HG03558 (cell line): Measurements from ENCODE around the gene CAPN15.
"Not testable (repeated sequence)": the region's sequence is repeated elsewhere in the genome, so short reads cannot be mapped to it uniquely, and the experiment has no call there.

Experiments
- ATAC-seq: cut with Tn5 transposase; IDR thresholded peaks from one replicate; pipeline ENCODE4 v1.9.1; 2021; ENCODE audit warnings: moderate number of reproducible peaks; ENCODE audit not compliant: unreplicated experiment; ENCODE audit errors: extremely low read depth

CAPN15 gene

DNA sequence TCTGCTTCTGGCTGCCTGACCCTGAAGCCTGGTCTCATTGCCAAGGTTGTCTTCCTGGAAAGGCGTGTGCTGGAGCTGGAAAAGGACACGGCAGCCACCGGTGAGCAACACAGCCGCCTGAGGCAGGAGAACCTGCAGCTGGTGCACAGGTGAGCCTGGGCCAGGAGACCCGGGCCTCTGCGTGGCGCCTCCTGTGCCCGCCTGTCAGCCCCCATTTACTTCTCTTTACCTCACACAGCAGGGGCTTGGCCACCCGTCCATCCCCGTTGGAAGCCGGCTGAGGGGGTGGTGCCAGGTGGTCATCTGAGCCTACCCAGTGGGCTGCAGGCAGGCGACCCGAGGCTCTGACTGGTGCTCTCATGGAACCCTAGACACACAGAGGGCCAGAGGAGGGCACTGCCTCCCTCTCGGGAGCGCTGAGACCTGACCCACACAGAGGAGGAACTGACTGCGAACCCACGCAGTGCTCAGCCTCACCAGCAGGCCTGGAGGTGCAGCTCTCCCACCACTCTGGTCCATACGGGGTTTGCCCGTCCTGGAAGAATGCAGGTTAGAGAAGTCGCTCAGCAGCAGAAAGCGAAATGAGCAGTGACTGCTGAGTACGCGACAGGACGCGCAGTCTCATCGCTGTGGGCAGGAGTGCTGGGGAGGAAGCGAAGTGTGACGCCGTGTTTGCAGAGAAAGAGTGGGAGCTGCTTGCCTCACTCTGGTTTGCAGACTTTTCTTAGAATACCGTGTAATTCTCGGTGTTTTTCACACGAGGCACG lies 21.9 kb upstream of the CAPN15 start:
- ATAC-seq: no peak

DNA sequence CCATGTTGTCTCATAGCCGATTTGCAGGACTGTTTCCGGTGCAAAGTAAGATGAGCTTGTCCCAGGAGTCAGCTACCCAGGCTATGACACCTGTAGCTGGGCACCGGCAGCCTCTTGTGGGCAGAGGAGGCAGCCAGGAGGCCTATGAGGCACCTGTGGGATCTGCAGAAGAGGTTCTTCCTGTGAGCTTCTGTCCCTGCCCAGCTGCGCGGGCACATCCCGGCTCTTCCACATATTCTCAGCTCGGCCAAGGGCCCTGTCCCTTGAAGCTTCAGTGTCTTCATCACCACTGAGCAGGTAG lies 21.3 kb upstream of the CAPN15 start:
- no peak for ATAC-seq

DNA sequence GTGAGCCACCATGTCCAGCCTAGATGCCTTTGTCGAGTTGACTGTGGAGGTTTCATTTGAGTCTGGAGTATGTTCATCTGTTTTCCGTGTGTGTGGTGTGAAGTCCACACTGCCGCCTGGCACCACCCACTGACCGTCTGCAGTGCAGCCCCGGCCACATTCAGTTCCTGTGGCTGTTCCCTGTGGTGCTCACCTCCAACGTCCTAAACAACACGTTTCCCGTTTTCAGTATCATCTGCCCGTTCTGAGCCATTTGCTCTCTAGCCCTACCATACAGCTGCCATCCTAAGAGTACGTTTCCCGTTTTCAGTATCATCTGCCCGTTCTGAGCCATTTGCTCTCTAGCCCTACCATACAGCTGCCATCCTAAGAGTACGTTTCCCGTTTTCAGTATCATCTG lies 20.0 kb upstream of the CAPN15 start:
- not testable (repeated sequence) for ATAC-seq

DNA sequence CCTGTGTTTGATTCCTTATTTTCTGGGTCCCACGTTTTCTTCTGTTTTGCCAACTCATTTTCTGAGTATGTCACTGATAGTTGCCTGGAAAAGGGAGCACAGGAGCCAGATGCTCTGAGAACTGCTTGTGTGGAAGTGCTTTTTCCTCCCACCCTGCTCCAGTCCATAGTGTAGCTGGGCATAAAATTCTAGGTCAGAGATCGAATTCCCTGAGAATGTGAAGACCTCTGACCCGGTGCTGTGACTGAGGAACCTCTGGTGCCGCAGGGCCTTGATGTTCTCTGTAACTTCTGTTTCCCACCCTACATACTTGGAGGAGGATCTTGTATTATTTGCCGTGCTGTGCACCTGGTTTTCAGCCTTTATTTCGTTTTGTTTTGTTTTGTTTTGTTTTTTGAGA lies 19.5 kb upstream of the CAPN15 start:
- no peak for ATAC-seq

DNA sequence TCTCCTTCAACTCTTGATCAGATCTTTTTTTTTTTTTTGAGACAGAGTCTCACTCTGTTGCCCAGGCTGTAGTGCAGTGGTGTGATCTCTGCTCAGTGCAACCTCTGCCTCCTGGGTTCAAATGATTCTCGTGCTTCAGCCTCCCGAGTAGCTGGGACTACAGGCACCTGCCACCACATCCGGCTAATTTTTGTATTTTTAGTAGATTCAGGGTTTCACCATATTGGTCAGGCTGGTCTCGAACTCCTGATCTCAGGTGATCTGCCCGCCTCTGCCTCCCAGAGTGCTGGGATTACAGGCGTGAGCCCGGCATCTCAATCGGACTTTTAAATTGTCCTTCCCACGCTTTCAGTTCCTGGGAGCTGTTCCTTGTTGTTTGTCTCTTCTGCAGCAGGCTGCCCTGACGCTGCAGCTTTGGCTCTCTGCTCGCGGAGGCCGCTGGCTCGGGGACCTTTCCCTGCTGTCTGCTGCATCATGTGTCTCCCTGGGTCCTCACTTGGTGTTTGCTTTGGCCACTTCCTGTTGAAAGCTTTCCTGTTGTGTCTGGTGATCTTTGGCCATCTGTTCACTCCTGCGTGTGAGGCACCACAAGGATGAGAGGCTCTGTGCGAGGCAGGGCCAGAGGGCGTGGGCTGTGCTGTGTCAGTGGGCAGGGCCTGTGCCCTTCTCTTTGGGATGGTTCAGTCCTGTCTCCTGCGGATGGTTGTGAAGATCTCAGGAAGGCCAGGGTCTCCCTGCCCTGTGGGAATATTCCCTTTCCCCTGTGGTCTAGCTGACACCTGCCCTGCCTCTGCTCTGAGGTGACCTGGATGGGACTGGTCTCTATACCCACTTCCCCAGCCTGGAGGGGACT lies 18.4 kb upstream of the CAPN15 start:
- no peak for ATAC-seq

GRCh38 chr16:510066-510825 lies 17.3 kb upstream of the CAPN15 start:
- no peak for ATAC-seq

DNA sequence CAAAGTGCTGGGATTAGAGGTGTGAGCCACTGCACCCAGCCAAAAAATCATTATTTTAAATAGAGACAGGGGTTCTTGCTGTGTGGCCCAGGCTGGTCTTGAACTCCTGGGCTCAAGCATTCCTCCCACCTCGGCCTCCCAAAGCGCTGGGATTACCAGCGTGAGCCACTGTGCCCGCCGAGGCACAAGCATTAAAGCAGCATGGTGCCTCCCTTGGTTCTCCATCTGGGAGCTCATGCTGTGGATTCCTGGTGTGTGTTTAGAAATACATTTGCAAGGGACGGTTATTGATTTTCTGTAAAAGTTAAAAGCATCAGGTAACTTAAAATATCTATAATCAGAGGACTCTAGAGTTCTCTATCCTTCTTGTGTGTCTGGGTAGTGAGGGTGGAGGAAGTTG lies 14.7 kb upstream of the CAPN15 start:
- no peak for ATAC-seq

- ATAC-seq: no peak
These were observed 13.6 kb upstream of the CAPN15 start for GRCh38 chr16:513950-514349.

DNA sequence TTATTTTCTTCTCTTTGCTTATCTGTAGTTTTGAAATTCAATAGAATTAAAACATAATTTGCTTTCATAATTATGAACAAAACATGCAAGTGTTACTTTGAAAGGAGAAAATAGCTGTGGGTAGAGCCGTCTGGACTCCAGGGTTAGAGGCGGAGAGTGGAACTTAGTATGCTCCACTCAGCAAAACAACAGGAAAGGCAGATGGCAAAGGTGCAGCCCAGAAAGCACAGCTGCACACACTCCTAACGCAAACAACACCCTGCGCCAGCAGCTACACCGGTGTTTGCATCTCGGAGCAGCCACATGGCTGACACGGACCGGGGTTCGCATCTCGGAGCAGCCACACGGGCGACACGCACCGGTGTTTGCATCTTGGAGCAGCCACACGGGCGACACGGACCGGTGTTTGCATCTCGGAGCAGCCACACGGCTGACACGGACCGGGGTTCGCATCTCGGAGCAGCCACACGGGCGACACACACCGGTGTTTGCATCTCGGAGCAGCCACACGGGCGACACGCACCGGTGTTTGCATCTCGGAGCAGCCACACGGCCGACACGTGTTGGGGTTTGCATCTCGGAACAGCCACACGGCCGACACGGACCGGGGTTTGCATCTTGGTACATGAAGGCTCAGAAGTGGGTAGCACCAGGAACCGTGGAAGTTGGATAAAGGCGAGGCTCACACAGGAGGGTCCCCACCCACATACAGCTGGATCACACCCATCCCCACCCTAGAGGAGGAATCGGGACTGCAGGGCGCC lies 12.2 kb upstream of the CAPN15 start:
- no peak for ATAC-seq

GRCh38 chr16:515939-516226 lies 11.6 kb upstream of the CAPN15 start:
- no peak for ATAC-seq

DNA sequence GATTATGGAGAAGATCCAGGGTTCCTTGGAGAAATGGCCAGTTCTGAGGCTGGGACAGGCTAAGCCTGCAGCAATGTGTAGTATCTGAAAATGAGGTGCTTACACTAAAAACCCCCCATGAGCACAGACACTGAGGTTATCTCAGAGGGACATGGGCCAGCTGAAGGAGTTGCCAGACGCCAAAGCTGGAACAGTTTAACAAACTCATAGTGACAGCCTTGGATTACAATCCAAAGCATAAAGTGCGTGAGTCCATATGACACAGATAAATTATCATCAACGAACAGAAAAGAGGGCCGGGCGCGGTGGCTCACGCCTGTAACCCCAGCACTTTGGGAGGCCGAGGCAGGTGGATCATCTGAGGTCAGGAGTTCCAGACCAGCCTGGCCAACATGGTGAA lies 11.2 kb upstream of the CAPN15 start:
- ATAC-seq: no peak

DNA sequence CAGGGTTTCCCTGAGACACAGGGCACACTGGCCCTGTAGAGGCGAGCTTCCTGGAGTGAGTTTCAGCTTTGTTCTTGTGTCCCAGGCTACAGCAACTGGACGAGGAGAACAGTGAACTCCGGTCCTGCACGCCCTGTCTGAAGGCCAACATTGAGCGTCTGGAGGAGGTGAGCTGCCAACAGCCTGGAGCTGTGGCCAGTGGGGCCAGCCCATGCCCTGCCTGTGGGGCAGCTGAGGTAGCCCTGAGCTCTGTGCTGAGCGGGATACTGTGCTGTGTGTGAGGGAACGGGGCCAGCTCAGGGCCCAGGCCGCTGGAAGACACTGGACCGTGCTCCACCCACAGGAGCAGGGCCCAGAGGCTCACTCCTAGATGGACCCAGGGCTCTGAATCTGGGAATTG lies 8.7 kb upstream of the CAPN15 start:
- ATAC-seq: no peak

DNA sequence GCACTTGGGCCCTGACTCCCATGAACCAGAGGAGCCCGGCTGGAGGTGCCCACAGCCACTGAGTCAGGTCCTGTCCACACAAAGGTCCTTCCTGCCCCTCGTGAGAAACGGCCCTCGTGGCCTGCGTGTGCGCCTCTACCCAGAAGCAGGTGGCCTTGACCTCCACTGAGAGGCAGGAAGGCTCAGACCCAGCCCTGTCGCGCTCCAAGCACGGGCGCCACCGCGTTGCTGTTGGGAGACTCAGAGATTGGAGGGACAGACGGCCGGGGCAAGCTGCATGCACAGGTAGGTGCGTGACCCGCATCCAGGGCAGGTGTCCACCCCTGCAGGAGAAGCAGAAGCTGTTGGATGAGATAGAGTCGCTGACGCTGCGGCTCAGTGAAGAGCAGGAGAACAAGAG lies 8.1 kb upstream of the CAPN15 start:
- ATAC-seq: no peak

DNA sequence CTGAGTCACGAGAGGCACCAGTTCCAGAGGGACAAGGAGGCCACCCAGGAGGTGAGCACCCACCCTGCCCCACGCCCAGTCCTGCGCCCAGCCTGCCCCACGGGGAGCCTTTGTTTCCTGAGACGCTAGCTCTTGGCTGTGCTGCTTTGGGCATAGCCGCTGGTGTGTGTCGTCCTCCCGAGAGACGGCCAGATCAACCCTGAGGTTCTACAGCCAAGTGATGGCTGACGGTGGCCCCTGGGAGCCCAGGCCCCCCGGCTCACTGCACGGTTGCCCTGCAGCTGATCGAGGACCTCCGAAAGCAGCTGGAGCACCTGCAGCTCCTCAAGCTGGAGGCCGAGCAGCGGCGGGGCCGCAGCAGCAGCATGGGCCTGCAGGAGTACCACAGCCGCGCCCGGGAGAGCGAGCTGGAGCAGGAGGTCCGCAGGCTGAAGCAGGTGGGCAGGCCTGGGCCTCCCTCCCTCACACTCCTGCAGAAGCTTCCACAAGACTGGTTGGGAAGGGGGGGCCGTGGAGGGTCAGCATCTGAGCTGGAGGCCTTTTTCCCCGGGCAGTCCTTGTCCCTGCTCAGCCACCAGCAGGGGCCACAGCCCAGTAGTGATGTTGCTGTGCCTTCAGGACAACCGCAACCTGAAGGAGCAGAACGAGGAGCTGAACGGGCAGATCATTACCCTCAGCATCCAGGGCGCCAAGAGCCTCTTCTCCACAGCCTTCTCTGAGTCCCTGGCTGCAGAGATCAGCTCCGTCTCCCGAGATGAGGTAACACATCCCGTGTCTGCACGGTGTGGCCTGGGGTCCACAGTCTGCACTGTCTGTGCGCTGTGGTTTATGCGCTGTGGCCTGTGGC lies 7.4 kb upstream of the CAPN15 start:
- ATAC-seq: no peak

DNA sequence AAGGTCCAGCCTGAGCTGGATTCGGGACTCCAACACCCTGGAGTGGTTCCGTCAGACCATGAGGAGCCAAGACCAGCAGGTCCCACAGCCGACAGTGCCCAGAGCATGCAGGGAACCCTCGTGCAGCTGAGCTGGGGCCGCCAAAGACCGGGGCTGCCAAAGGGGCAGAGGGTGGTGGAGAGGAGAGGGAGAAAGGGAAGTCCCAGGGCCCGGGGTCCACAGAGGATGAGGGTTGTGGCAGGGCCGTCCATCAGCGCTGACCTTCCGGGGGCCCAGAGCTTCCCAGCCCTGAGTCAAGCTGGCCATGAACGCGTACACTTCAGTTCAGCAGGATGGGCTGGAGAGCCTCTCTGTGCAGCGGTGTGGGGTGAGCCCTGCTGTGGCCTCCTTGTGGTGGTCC lies 6.7 kb upstream of the CAPN15 start:
- no peak for ATAC-seq

- no peak for ATAC-seq
These were observed 5.9 kb upstream of the CAPN15 start for GRCh38 chr16:521381-522210.

GRCh38 chr16:522320-523096 lies 5.0 kb upstream of the CAPN15 start:
- no peak for ATAC-seq

DNA sequence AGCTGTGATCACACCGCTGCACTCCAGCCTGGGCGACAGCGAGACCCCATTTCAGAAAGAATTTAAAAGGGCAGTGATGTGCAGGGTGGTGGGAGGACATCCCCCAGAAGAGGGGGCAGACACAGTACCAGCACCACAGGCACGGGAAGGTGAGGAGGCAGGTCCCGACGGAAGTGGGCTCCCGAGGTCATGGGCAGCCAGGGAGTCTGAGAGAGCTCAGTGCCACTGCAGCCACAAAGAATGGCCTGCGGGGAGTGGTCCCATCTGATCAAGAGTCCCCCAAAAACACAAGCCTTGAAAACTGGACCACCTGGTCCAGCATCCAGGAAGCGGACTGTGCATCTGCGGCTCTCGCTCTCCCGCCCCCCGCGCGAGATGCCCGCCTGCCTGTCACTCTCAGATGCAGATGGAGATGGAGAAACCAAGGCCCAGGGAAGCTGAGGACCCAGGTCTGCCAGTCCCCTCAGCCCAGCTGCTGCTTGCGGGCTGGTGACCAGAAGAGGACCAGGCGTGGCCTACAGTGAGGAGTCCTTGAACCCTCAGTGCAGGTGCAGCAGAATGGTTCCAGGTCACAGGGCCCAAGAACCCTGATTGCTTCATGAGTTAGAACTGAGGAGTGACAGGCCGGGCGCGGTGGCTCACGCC lies 4.3 kb upstream of the CAPN15 start:
- ATAC-seq: no peak
